Cardiac septum (tissue), 1 donor: ENCODE data around the gene MORN1. TPM values are rescaled to one million over a fixed set of nuclear protein-coding genes. Genes with fewer than 3 reads are reported as not detected.
A peak's percentile ranks its signal among the peaks of the same experiment; 100 is the strongest.

ENCODE experiments used
- DNase-seq: peaks from one replicate; pipeline ENCODE4 v3.0.0-alpha.2; 2020; ENCODE audit warnings: low spot score
- intact Hi-C: fragments of 100-400 bp; cut with DNase I; formaldehyde crosslinking; loops from one replicate; pipeline ENCODE4 v1.14.0; 2022
- total RNA-seq: library from RNA; stranded (reverse); fragmentation: NEBNext Ultra II Directional; extraction: Animal tissue kit (Norgen Biotek cat#: 25700); gene quantifications from one replicate; pipeline ENCODE4 v1.2.1, GENCODE V29; 2021
- donor health status: DM: no; HTN: no; CAD: no.

Gene MORN1
- total RNA-seq, 1 donor from 2014 or later: 3.6 TPM

GRCh38 chr1:2427051-2427450 is 35.7 kb upstream of the MORN1 start:
- intact Hi-C loops: no loop called here
- no peak for DNase-seq

GRCh38 chr1:2426540-2426939 is 35.2 kb upstream of the MORN1 start:
- intact Hi-C loops: no loop called here
- no peak for DNase-seq

- intact Hi-C loops: no loop called here
- no peak for DNase-seq
These were observed 34.5 kb upstream of the MORN1 start for GRCh38 chr1:2425892-2426291.

- intact Hi-C loops: no loop called here
These were observed 31.2 kb upstream of the MORN1 start for GRCh38 chr1:2422523-2422922.

DNA sequence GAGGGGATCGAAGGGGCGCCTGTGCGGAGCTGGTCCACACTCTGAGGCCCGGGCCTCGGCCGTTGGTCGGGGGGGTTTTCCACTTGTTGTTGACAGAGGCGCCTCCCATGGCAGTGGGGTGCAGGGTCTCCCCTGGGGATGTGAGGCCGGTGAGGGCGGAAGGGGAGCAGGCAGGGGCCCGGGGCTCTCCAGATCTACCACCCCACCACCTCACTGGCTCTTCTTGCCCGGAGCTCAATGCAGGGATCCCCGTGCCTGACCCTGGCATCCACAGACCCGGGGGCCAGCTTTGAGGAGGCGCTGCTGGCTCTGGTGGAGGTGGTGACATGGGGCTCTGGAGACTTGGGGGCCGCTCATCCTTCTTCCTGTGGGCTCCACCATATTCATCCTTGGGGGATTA is 28.1 kb upstream of the MORN1 start:
- DNase-seq: no peak

More at GRCh38 chr1:2422523-2422922, 31.2 kb upstream of the MORN1 start:
- DNase-seq: no peak

GRCh38 chr1:2418791-2419320 is 27.5 kb upstream of the MORN1 start:
- DNase-seq: no peak
- intact Hi-C loops: loop anchor here (5.0 kb wide), 1 partner anchor 1003 kb away; no protein-coding TSS in a partner anchor

More for the DNA sequence above, 28.1 kb upstream of the MORN1 start:
- intact Hi-C loops: loop anchor here (5.0 kb wide), 1 partner anchor 1003 kb away; no protein-coding TSS in a partner anchor

- intact Hi-C loops: loop anchor here (5.0 kb wide), 1 partner anchor 1004 kb away; no protein-coding TSS in a partner anchor
- no peak for DNase-seq
These were observed 26.5 kb upstream of the MORN1 start for GRCh38 chr1:2417833-2418225.

GRCh38 chr1:2417083-2417832 is 25.9 kb upstream of the MORN1 start:
- no peak for DNase-seq
- intact Hi-C loops: loop anchor here (5.0 kb wide), 1 partner anchor 1005 kb away; no protein-coding TSS in a partner anchor

DNA sequence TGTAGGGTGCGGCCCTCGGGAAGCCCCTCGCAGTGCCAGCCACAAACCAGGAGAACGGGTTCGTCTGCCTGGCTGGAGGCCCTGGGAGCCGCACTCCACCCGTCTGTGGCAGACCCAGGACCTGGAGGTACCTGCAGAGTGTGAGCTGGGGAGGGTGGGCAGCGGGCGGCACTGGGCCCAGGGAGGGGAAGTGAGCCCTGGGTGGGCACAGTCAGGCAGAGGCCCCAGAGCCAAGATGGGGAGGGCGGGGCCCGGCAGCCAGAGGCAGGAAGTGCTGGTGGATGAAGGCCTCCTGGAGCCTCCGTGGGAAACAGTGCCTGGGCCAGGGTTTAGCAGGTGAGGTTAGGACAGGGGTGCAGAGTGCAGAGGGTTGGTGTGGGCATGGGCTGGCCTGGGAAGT is 25.0 kb upstream of the MORN1 start:
- no peak for DNase-seq
- intact Hi-C loops: loop anchor here (5.0 kb wide), 1 partner anchor 1006 kb away; no protein-coding TSS in a partner anchor

DNA sequence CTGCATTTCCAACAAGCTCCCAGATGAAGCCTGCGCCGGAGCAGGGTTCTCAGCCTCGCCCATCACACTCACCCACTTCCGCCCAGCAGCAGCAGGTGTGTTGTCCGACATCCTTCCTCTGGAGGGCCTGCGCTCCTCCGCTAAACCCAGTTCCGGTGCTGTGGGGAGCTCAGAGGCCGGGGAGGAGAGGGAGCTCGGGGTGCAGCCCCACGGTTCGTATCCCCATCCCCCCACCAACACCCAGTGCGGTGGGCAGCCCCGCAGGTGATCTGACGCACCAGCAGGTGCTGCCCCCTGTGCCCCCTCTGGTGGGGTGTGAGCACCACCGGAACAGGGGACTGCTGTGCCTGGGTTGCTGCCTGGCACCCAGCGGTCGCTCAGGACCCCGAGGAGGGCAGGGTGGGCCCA is 24.5 kb upstream of the MORN1 start:
- intact Hi-C loops: loop anchor here (2.0 to 5.0 kb wide), 3 partner anchors 227 to 1006 kb away; no protein-coding TSS in a partner anchor
- no peak for DNase-seq

DNA sequence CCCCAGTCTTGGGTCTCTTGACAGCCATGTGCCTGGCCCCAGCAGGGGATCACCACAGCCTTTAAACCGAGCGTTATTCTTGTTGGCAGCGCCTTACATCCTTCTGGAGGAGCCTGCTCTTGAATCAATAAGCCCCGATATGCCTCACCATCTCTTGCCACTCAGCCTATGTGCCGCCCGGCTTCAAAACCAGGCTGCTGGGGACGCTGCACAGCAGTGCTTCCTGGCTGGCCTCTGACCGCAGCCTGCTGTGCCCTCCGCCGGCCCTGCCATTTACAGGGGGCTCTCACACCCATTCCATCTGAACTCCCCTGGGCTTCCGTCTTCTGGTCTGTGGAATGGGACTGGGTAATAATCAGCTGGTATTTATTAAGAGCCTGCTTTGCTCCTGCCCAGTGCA is 24.0 kb upstream of the MORN1 start:
- intact Hi-C loops: loop anchor here (2.0 to 5.0 kb wide), 3 partner anchors 227 to 1007 kb away; no protein-coding TSS in a partner anchor
- no peak for DNase-seq

- intact Hi-C loops: loop anchor here (1.0 to 5.0 kb wide), 4 partner anchors 134 to 372 kb away; partner anchors contain the start of gene PRXL2B
- peak; percentile 89 for DNase-seq
These were observed 23.1 kb upstream of the MORN1 start for GRCh38 chr1:2414297-2414958.

DNA sequence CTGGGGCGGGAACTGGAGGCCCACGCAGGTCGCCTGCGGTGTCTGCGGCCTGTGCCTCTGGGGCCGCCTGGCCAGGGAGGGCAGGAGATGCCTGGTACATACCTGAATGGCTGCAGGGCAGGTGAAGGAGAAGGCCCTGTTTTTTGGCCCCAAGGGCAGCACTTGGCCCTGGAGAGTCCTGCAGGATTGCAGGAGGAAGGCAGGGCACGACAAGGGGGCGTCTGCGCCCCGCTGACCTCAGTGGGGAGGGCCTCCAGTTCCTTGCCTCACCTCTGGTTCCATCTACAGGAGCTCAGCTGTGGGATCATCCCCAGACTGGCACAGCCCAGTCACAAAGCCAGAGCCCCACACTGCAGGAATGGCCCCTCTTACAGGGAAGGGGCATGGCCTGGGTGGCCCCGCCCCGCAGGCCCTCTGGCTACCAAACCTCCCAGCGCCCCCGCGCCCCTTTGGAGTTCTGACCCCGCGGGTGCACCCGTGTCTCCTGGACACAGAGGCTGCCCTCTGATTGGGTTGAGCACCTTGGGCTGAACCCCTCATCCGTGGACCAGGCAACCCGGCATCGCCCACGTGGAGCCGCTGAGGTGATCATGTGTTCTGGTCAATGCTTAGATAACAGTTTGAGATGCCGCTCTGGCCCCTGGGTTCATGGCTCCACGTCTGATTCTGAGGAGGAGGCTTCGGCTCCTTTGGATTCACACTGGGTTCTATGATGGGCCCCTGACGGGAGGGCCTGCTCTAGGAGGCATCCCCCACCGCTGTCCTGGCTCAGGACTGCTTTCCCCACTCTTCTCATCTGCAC is 22.3 kb upstream of the MORN1 start:
- intact Hi-C loops: loop anchor here (1.0 to 5.0 kb wide), 4 partner anchors 135 to 373 kb away; partner anchors contain the start of gene PRXL2B
- DNase-seq: no peak

- intact Hi-C loops: loop anchor here (1.0 to 5.0 kb wide), 2 partner anchors 114 to 174 kb away; partner anchors contain the start of gene PRXL2B
- no peak for DNase-seq
These were observed 21.6 kb upstream of the MORN1 start for GRCh38 chr1:2412773-2413494.

GRCh38 chr1:2412395-2412772 is 21.0 kb upstream of the MORN1 start, which contains the start of gene PEX10:
Gene PEX10, minus strand, starts transcription at chr1:2412564. Its CDS starts 62 bp downstream, at chr1:2412502.
- peak; percentile 99 for DNase-seq
- intact Hi-C loops: loop anchor here (1.0 to 5.0 kb wide), 2 partner anchors 115 to 175 kb away; partner anchors contain the start of gene PRXL2B

DNA sequence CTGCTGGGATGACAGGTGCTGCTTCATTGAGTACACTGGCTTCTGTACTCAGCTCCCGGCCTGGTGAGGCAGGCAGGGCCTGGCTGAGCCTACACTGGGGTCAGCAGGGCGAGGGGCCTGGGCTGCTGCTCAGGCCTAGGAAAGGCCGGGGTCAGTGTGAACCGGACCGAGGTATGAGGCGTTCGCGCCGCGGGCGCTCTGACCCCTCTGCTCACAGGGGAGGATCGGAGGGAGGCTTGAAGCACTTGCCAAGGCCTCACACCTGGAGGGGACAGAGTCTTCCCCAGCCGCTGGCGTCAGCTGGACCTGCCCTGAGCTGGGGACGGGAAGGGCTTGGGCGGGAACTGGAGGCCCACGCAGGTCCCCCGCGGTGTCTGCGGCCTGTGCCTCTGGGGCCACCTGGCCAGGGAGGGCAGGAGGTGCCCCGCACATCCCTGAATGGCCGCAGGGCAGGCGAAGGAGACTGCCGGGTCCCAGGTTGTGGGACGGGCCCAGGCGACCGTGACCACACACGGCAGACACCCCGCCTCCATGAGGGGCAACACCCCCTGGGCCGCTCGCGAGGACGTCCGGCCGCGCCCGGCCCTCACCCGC is 20.5 kb upstream of the MORN1 start:
- DNase-seq: no peak
- intact Hi-C loops: loop anchor here (1.0 to 5.0 kb wide), 2 partner anchors 115 to 175 kb away; partner anchors contain the start of gene PRXL2B

DNA sequence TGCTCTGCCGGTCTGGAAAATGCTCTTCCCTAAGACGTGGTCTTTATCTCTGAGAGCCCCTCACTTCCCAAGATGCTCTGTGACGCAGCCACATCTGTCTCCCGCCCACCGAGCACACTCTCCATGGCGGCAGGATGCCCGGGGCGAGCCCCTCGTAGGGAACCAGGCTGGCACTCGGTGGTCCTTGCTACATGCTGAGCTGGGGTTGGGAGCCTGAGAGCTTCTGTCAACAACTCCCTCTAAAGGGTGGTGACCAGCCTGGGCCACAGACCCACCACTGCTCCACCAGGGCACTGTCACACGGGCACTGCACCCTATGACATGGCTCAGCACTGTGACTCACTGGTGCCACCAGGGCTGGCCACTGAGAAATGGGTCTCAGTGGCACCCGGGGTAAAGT is 18.4 kb upstream of the MORN1 start:
- DNase-seq: no peak
- intact Hi-C loops: loop anchor here (5.0 kb wide), 1 partner anchor 178 kb away; the partner anchor contains the start of gene PRXL2B

- no peak for DNase-seq
- intact Hi-C loops: no loop called here
These were observed 17.5 kb upstream of the MORN1 start for GRCh38 chr1:2408859-2409276.
